Measurements from ENCODE around the gene LCN12. TPM values are rescaled to one million over a fixed set of nuclear protein-coding genes. Genes with fewer than 3 reads are reported as not detected.

LCN12 gene
- total RNA-seq, 1 donor from 2014 or later = 2.1 TPM

GRCh38 chr9:136952876-136953770, 1.1 kb downstream of the LCN12 start:
- intact Hi-C loops (cut with micrococcal nuclease) = loop anchor here (10.0 kb wide), 1 partner anchor 82 kb away; the partner anchor contains the start of gene FUT7
- H3K27ac Mint-ChIP-seq = no peak overlapping the region
- peaks cover 9% of the 10 kb centered on the region for H3K9me3 Mint-ChIP-seq
- no peaks in the 10 kb centered on the region for H3K36me3 Mint-ChIP-seq (ENCODE audit: low read depth)
- no peak for DNase-seq (ENCODE audit: low spot score)
- no peaks in the 10 kb centered on the region for H3K4me1 Mint-ChIP-seq (ENCODE audit: low read depth)
- no peak overlapping the region for H3K4me3 Mint-ChIP-seq (ENCODE audit: low read depth)
- no peaks in the 10 kb centered on the region for H3K27me3 Mint-ChIP-seq (ENCODE audit: low read depth)

- H3K4me3 Mint-ChIP-seq (ENCODE audit: low read depth) = no peak overlapping the region
- H3K9me3 Mint-ChIP-seq = peaks cover 9% of the 10 kb centered on the region
- no peak for DNase-seq (ENCODE audit: low spot score)
- intact Hi-C loops (cut with micrococcal nuclease) = loop anchor here (10.0 kb wide), 1 partner anchor 81 kb away; the partner anchor contains the start of gene FUT7
- H3K36me3 Mint-ChIP-seq (ENCODE audit: low read depth) = no peaks in the 10 kb centered on the region
- H3K27ac Mint-ChIP-seq = no peak overlapping the region
- no peaks in the 10 kb centered on the region for H3K27me3 Mint-ChIP-seq (ENCODE audit: low read depth)
- H3K4me1 Mint-ChIP-seq (ENCODE audit: low read depth) = no peaks in the 10 kb centered on the region
Observed at GRCh38 chr9:136953771-136954269, 1.7 kb downstream of the LCN12 start.

- intact Hi-C loops (cut with micrococcal nuclease) = loop anchor here (10.0 kb wide), 1 partner anchor 80 kb away; the partner anchor contains the start of gene FUT7
- H3K36me3 Mint-ChIP-seq (ENCODE audit: low read depth) = no peaks in the 10 kb centered on the region
Observed at GRCh38 chr9:136954270-136955083, 2.4 kb downstream of the LCN12 start.

GRCh38 chr9:136955202-136955942, 3.3 kb downstream of the LCN12 start:
- Mint-ChIP-seq H3K4me1 (ENCODE audit: low read depth) (no peaks in the 10 kb centered on the region), H3K9me3 (peaks cover 9% of the 10 kb centered on the region), H3K27me3 (ENCODE audit: low read depth) (no peaks in the 10 kb centered on the region), H3K27ac (no peak overlapping the region), H3K36me3 (ENCODE audit: low read depth) (no peaks in the 10 kb centered on the region), H3K4me3 (ENCODE audit: low read depth) (no peak overlapping the region)
- intact Hi-C loops (cut with micrococcal nuclease) = loop anchor here (10.0 kb wide), 1 partner anchor 79 kb away; the partner anchor contains the start of gene FUT7
- DNase-seq (ENCODE audit: low spot score) = no peak

More at GRCh38 chr9:136954270-136955083, 2.4 kb downstream of the LCN12 start:
- peaks cover 9% of the 10 kb centered on the region for H3K9me3 Mint-ChIP-seq
- no peak for DNase-seq (ENCODE audit: low spot score)
- H3K27me3 Mint-ChIP-seq (ENCODE audit: low read depth) = no peaks in the 10 kb centered on the region
- H3K4me3 Mint-ChIP-seq (ENCODE audit: low read depth) = no peak overlapping the region
- H3K27ac Mint-ChIP-seq = no peak overlapping the region
- H3K4me1 Mint-ChIP-seq (ENCODE audit: low read depth) = no peaks in the 10 kb centered on the region

- Mint-ChIP-seq H3K4me1 (ENCODE audit: low read depth) (no peaks in the 10 kb centered on the region), H3K36me3 (ENCODE audit: low read depth) (no peaks in the 10 kb centered on the region), H3K27ac (no peak overlapping the region), H3K9me3 (peaks cover 9% of the 10 kb centered on the region), H3K27me3 (ENCODE audit: low read depth) (no peaks in the 10 kb centered on the region), H3K4me3 (ENCODE audit: low read depth) (no peak overlapping the region)
- DNase-seq (ENCODE audit: low spot score) = no peak
- intact Hi-C loops (cut with micrococcal nuclease) = loop anchor here (10.0 kb wide), 1 partner anchor 79 kb away; the partner anchor contains the start of gene FUT7
Observed at GRCh38 chr9:136955943-136956335, 3.9 kb downstream of the LCN12 start.

- no peaks in the 10 kb centered on the region for H3K4me1 Mint-ChIP-seq (ENCODE audit: low read depth)
- no peak for DNase-seq (ENCODE audit: low spot score)
- no peak overlapping the region for H3K27ac Mint-ChIP-seq
- intact Hi-C loops (cut with micrococcal nuclease) = loop anchor here (10.0 kb wide), 1 partner anchor 78 kb away; the partner anchor contains the start of gene FUT7
- H3K9me3 Mint-ChIP-seq = peaks cover 9% of the 10 kb centered on the region
- H3K36me3 Mint-ChIP-seq (ENCODE audit: low read depth) = no peaks in the 10 kb centered on the region
- H3K27me3 Mint-ChIP-seq (ENCODE audit: low read depth) = no peaks in the 10 kb centered on the region
- no peak overlapping the region for H3K4me3 Mint-ChIP-seq (ENCODE audit: low read depth)
Observed at GRCh38 chr9:136956604-136957003, 4.5 kb downstream of the LCN12 start.

- H3K27me3 Mint-ChIP-seq (ENCODE audit: low read depth) = no peaks in the 10 kb centered on the region
Observed at GRCh38 chr9:136957461-136957860, 5.4 kb downstream of the LCN12 start.

GRCh38 chr9:136957901-136958300, 5.8 kb downstream of the LCN12 start:
- intact Hi-C loops (cut with micrococcal nuclease) = loop anchor here (10.0 kb wide), 1 partner anchor 77 kb away; the partner anchor contains the start of gene FUT7

More at GRCh38 chr9:136957461-136957860, 5.4 kb downstream of the LCN12 start:
- Mint-ChIP-seq H3K9me3 (peaks cover 9% of the 10 kb centered on the region), H3K4me3 (ENCODE audit: low read depth) (no peak overlapping the region), H3K27ac (no peak overlapping the region), H3K4me1 (ENCODE audit: low read depth) (no peaks in the 10 kb centered on the region), H3K36me3 (ENCODE audit: low read depth) (no peaks in the 10 kb centered on the region)
- intact Hi-C loops (cut with micrococcal nuclease) = loop anchor here (10.0 kb wide), 1 partner anchor 77 kb away; the partner anchor contains the start of gene FUT7
- DNase-seq (ENCODE audit: low spot score) = no peak

GRCh38 chr9:136958473-136958872, 6.4 kb downstream of the LCN12 start:
- Mint-ChIP-seq H3K27me3 (ENCODE audit: low read depth) (no peaks in the 10 kb centered on the region), H3K4me3 (ENCODE audit: low read depth) (no peak overlapping the region), H3K36me3 (ENCODE audit: low read depth) (no peaks in the 10 kb centered on the region), H3K4me1 (ENCODE audit: low read depth) (no peaks in the 10 kb centered on the region), H3K9me3 (peaks cover 9% of the 10 kb centered on the region), H3K27ac (no peak overlapping the region)
- intact Hi-C loops (cut with micrococcal nuclease) = loop anchor here (10.0 kb wide), 1 partner anchor 76 kb away; the partner anchor contains the start of gene FUT7
- no peak for DNase-seq (ENCODE audit: low spot score)

More at GRCh38 chr9:136957901-136958300, 5.8 kb downstream of the LCN12 start:
- H3K9me3 Mint-ChIP-seq = peaks cover 9% of the 10 kb centered on the region
- no peaks in the 10 kb centered on the region for H3K4me1 Mint-ChIP-seq (ENCODE audit: low read depth)
- H3K27me3 Mint-ChIP-seq (ENCODE audit: low read depth) = no peaks in the 10 kb centered on the region
- no peaks in the 10 kb centered on the region for H3K36me3 Mint-ChIP-seq (ENCODE audit: low read depth)
- no peak overlapping the region for H3K27ac Mint-ChIP-seq
- DNase-seq (ENCODE audit: low spot score) = no peak
- no peak overlapping the region for H3K4me3 Mint-ChIP-seq (ENCODE audit: low read depth)

GRCh38 chr9:136958898-136959850, 7.1 kb downstream of the LCN12 start:
- Mint-ChIP-seq H3K4me3 (ENCODE audit: low read depth) (no peak overlapping the region), H3K4me1 (ENCODE audit: low read depth) (no peaks in the 10 kb centered on the region), H3K27ac (no peak overlapping the region)

More at GRCh38 chr9:136958898-136959850, 7.1 kb downstream of the LCN12 start:
- Mint-ChIP-seq H3K9me3 (peaks cover 9% of the 10 kb centered on the region), H3K27me3 (ENCODE audit: low read depth) (no peaks in the 10 kb centered on the region), H3K36me3 (ENCODE audit: low read depth) (no peaks in the 10 kb centered on the region)
- intact Hi-C loops (cut with micrococcal nuclease) = loop anchor here (10.0 kb wide), 1 partner anchor 76 kb away; the partner anchor contains the start of gene FUT7
- no peak for DNase-seq (ENCODE audit: low spot score)

All from activated T-helper 2 cell treated with anti-CD3 and anti-CD28 coated beads, Interferon-gamma antibody, Interleukin-2, Interleukin-4, amounts not matched to agents 10 μg/mL and 5 μg/mL and 100 μg/mL, durations not matched to agents 14 hours and 24 hours and 36 hours (primary cell).